ENCODE data around the gene TAMALIN.
A peak's percentile ranks its signal among the peaks of the same experiment; 100 is the strongest.

The TAMALIN gene

DNA sequence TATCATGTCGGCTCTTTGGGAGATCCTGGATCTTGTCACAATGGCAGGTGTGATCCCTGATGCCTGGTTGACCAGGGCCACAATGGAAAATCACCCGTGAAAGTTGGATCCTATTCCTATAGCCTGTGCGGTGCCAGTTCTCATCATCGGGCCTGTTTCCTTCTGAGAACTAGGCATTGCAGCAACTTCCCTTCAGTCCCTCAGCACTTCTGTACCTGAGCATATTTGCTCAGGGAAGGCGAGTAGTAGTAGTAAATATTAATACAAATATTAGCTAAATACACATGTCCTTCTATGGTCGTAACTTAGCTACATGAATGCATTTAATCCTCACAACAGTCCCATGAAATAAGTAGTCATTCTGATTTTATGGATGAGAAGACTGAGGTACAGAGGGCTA is 22.1 kb upstream of the TAMALIN start:
- no peak for DNase-seq (ENCODE audit: low spot score)

DNA sequence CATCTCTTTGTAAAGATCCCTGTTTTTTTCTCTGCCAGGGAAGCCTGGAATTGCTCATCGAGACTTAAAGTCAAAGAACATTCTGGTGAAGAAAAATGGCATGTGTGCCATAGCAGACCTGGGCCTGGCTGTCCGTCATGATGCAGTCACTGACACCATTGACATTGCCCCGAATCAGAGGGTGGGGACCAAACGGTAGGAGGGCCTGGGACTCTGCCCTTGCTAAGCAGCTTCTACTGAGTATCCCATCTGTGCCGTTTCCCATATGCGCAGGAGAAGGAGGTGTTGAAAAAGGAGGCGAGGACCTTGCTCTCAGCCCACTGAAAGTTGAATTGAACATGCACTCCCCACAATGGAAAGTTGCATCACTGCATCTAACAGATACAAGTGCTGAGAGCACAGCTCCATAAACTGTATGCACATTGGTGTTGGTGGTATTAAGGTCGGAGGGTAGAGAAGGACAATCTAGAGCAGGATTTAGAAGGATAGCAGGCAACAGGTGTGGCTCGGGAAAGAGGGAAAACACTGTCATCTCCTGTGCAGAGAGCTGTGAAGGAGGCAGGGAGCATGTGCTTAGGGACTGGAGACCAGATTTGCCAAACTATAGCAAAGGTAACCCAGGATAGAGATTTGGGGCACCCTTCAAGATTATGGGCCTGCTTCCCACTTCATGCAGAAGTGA is 21.5 kb upstream of the TAMALIN start:
- DNase-seq (ENCODE audit: low spot score) = no peak

DNA sequence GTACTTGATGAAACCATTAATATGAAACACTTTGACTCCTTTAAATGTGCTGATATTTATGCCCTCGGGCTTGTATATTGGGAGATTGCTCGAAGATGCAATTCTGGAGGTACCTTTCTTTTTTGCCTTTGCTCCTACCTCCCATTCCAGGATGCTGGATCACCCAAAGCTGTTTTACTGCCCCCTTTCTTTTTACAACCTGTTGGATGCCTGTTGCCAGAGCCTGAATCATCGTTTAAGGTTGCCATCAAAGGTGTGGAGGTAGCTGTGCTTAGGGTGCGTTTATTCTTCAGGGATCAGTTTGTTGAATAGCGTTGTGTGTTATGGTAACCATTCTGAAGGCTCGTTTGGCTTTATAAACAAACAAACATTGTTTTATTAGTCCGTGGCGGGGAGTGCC is 19.9 kb upstream of the TAMALIN start:
- no peak for DNase-seq (ENCODE audit: low spot score)

DNA sequence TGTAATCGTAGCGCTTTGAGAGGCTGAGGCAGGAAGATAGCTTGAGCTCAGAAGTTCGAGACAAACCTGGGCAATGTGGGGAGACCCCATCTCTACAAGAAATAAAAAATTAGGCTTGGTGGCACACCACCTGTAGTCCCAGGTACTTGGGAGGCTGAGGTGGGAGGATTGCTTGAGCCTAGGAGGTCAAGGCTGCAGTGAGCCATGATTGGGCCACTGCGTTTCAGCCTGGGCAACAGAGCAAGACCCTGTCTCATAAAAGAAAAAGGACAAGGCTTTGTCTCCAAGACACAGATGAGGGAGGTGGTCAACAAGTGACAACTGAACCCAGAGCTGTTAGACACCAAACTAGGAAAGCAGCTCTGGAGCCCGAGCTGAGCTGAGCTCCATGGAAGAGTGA is 14.5 kb upstream of the TAMALIN start:
- no peak for DNase-seq (ENCODE audit: low spot score)

DNA sequence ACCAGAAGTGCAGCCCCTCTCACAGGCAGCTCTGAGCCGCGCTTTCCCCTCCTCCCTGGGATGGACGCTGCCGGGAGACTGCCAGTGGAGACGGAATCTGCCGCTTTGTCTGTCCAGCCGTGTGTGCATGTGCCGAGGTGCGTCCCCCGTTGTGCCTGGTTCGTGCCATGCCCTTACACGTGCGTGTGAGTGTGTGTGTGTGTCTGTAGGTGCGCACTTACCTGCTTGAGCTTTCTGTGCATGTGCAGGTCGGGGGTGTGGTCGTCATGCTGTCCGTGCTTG is 12.3 kb upstream of the TAMALIN start:
- no peak for DNase-seq (ENCODE audit: low spot score)

DNA sequence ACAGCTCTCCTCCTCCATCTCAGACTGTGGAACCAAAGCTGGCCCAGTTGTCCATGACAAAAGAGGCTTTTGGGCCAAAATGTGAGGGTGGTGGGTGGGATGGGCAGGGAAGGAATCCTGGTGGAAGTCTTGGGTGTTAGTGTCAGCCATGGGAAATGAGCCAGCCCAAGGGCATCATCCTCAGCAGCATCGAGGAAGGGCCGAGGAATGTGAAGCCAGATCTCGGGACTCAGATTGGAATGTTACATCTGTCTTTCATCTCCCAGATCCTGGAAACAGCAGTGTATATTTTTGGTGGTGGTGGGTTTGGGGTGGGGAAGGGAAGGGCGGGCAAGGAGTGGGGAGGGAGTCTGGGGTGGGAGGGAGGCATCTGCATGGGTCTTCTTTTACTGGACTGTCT is 11.8 kb upstream of the TAMALIN start:
- DNase-seq (ENCODE audit: low spot score) = no peak

DNA sequence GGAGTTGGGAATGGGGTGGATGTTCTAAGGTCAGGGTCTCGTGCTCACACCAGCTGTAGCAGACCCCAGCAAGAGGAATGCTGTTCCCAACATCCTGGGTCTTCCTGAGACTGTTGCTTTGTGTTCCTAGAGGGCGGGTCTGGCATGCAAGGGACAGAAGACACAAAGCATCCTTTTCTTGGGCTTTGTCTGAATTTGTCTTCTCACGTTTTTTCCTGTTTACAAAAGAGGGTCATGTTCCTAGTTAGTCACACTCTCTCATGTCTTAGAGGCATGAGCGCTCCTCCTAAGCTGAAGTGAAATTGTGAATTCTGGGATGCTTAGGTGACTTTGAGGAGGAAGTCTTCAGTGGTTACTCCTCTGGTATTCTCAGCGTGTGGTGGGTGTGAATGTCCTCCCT is 9.6 kb upstream of the TAMALIN start:
- no peak for DNase-seq (ENCODE audit: low spot score)

DNA sequence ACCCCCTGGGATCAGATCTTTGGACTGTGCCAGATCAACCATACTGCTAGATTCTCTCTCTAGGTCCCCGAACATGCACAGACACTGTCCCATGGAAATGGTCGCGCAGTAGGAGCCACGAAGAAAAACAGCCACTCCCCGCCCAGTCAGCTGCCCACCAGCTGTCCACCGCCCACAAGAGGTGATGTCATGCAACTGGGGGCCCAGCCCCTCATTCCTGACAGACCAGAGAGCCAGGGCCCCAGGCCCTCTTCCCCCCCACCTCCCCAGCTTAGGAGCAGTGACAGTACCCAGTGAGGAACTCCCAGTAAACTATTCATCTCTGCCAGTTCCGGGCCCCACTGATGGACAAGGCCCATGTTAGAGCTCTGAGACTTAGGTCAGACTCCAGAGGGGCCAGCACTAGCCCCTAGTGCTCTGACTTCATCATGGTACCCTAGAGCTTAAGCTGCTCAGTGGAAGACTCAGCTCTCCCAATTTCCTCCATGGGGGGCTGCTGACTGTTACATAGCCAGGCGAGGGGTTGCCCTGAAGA is 3.7 kb upstream of the TAMALIN start:
- DNase-seq (ENCODE audit: low spot score) = no peak

DNA sequence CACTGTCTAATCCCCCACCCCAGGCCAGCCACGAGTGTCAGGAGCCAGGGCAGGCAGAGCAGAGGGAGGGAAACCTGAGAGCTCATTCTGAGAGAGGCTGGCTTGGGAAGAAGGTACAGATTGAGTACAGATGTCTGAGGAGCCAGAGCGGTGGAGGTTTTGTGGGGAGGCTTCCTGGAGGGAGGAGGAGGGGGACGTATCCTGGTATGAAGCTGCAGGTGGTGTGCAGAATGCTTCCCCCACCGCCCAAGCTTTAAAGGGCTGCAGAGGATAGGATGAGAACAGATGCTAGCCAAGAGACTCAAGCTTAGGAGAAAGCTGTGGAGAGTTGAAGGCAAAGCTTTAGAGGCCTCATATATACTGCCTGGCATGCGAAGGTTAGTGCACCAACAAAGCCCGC is 3.2 kb upstream of the TAMALIN start:
- DNase-seq (ENCODE audit: low spot score) = no peak

DNA sequence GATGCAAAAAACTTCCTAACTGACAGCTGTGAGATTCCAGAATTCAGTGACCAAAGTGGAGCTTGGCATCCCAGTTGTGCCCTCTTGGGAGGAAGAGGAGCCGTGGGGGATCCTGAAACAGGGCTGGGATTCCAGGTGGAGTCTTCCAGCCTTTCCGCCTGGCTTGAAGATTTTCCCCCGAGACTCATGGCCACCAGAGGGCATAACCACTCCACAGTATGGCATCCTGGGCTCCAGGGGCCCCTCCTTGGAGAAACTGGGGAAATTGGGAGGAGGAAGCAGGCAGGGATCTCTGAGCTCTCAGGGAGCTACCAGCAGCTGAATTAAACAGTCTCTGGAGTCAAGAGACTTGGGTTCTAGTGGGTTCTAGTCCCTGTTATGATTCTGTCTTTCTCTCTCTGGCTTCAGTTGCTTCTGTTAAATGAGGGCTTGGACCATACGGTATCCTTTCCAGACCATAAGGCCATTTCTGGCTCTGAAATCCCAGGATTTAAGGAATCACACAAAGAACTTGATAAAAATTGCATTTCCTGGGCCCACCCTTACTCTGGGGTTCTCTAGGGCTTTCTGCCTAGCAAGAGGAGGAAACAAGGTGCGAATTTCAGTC is 2.6 kb upstream of the TAMALIN start:
- peak; percentile 84 for DNase-seq (ENCODE audit: low spot score)

DNA sequence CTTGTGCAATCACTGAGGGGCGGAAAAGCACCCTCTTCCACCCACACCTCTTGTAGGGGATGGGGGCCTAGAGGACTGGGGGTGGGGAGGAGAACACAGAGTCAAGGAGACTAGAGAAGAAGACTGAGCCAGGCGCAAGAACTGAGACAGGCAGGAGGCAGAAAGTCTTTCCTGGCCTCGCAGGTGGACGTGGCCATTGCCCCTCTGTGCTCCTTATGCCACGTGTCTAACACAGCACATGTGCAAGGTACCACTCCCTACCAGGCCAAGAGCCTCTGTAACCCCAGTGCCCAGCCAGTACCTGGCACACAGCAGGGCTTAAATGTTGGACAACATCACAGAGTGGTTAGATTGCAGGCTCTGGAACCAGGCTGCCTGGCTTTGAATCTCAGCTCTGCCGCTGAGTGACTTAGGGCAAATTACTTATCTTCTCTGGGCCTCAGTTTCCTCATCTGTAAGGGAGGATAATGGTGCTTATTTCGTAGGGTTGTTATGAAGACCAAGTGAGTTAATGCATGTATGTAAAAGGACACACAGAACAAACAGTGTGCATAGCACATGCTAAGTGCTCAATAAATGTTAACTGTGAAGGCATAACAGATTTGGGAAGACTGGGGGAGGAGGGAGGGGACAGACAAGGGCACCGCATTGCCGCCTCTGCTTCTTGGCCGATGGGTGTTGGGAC is 1.4 kb upstream of the TAMALIN start:
- no peak for DNase-seq (ENCODE audit: low spot score)

DNA sequence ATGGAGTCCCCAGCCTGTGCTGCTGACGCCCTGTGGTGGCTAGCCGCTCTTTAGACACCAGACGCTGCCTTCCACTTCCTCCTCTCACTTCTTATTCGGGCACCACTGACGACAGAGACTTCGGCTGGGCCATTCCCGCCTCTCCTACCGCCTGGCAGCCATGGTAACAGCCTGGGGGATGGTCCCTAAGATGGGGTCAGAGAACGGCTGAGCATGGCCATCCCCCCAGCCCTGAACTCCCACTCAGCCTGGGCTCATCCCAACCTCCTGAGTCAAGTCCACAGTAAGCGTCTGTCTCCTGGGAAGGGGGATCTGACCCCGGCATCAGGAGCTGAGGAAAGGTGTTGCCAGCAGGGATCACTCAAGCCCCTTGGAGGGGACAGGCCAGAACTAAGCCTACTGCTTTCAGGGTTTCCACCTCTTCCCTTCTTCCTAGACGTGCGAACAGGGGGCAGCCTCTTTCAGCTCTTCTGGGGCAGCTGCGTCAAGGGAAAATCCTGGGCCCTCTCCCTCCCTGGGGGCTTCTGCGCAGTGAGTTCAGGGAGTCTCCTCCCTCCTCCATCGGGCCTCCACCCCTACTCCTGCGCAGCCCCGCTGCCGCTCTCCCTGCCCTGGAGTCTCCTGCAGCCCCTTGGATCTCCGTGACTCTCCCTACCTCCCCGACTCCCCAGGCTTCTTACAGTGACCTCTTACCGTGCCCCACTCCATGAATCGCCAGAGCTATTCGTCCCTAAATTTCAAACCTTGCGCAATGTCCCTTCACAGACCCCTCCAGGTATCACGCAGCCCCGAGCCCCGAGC is 643 bp upstream of the TAMALIN start:
- DNase-seq (ENCODE audit: low spot score) = peak; percentile 75

DNA sequence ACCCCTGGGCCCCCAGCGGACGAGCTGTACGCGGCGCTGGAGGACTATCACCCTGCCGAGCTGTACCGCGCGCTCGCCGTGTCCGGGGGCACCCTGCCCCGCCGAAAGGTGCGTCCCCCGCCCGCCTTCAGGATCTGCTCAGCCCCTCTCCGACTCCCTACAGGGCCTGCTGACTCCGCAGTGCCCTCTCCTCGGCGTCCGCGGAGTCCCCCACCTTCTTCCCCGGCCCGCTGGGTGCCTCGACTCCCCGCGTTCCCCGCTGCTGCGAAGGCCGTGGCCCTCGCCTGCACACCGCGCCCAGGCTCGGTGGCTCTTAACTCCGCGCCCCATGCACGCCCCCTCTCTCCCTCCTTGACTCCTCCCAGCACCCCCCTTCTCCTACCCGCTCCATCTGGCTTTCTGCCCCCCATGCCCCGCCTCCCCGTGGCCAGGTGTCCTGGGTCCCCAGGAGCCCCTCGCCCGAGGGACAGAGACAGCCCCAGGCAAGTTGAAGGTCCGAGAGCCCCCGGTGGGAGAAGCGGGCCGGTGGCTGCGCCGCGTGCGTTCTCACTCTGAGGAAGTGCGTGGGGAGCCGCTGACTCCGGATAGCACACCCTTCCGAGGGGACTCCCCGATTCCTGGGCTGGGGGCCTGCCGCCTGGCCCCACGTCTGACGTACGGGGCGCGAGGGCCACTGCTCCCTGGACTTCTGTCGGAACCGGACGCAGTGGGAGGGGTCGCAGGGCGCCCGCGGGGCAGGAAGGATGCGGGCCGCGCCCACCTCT is 594 bp downstream of the TAMALIN start:
- no peak for DNase-seq (ENCODE audit: low spot score)

DNA sequence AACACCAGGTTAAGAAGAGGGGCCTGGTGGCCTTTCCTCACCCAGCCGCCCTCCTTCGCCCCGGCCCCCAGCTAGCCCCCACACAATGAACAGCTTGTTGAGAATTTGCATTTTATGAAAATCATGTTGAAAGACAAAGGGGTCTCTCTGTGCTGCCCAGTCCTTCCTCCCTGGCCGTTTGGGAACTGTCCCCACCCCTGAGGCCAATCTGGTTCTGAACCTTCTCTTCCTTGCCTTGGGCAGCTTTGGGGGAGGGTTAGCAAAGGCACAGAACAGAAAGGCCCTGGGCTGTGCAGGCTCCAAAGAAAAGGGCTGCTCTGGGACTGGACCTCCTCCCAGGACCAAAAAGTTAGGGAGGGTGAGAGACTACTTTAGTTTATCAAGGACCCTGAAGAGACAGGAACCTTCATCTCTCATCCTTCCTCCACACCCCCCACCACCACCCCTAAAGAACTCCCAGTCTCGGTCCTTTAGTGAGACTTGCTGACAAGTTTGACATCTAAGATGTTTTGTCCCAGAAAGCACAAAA is 1.3 kb downstream of the TAMALIN start:
- no peak for DNase-seq (ENCODE audit: low spot score)

DNA sequence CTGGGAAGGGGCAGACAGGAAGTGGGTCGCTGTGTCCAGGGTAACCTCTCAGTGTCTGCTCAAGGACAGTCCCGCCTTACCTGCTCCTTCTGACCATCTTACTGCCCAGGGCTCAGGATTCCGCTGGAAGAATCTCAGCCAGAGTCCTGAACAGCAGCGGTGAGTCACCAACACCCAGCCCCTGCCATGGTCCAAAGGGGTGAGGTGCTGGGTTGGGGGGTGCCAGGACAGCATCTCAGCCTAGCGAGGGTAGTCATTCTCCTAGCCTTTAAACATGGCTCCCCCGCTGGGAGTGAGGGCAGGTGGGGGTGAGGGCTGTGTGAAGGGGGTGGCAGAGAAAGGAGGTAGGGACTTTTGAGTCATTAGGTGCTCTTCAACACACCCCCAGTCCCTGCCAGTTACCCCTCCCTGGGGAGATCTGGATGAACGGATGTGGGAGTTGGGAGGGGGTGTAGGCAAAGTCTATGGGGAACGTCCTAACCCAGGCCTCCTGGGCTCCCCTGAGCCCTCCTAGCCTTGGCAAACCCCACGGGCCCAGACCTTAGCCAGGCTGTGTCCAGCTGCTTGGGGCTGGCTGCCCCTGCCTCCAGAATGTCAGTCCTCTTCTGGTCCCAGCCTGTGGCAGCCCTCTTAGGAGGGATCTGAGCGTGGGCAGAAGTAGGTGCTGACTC is 2.5 kb downstream of the TAMALIN start:
- no peak for DNase-seq (ENCODE audit: low spot score)

DNA sequence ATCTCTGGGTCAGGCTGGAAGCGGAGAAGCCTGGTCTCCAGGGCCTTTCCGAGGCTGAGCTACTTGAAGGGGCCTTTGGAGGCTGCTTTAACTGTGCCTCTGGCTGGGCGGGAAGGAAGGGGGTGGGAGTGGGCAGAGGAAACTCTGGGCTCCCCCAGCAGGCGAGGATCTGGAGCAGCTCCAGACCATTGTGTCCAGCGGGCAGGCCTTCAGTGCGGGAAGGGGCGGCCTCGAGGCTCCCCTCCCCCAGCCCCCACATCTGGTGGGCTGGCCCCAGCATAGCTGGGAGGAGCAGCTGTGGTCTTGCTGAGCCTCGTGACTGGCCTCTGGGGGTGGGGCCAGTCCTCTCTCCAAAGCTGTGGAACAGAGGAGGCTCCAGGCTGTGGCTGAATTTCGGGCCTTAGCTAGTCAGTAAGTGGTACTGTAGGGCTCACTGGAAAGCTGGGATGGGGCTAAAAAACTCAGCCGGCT is 3.4 kb downstream of the TAMALIN start:
- DNase-seq (ENCODE audit: low spot score) = peak; percentile 96

DNA sequence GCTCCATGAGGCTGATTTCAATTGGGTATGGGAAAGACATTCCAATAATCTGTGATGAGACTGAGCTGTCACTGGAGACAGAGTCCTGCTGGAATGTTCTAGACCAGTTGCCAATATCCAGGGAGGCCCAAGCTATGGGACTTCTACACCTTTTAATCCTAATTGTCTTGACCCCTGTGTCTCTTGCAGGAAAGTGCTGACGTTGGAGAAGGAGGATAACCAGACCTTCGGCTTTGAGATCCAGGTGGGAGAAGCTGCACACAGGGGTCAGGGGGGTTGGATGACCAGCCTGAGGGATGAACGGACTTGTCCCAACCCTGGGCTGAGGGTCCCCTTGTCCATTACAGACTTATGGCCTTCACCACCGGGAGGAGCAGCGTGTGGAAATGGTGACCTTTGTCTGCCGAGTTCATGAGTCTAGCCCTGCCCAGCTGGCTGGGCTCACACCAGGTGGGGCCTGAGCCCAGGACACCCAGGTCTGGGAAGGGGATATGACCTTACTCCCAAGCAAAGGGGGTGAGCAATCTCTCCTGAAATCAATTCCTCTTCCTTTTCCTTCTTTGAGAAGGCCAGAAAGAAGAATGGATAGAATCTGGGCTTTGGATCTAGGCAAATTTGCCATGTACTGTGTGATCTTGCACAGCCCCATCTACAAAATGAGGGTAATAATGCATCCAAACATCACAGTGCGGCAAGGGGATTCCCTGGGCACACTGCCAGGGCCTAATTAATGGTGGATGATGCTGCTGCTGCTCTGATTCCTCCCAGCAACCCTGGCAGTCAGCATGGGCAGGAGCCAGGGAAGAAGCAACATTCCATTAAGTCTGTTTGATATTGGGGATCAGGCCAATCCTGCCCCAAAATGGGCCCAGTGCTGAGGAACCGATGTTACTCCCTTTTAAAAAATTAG is 4.2 kb downstream of the TAMALIN start:
- DNase-seq (ENCODE audit: low spot score) = no peak

DNA sequence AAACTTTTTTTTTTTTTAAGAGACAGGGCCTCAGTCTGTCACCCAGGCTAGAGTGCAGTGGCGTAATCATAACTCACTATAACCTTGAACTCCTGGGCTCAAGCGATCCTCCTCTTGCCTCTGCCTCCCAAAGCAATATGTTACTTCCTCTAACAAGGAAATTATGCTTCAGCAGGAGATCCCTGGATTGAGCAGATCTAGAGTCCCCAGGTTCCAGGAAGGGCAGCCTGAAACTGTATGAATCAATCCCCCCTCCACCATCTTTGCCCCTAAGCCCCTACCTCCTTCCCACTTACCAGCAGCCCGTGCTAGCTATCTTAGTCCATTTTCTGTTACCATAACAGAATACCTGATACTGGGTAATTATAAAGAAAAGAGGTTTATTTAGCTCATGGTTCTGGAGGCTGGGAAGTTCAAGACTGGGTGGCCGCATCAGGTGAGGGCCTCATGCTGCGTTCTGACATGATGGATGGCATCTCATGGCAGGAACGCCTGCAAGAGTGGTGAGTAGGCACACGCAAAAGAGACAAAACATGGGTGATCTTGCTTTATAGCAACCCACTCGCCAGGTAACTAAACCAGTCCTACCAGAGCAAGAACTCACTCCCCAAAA is 5.0 kb downstream of the TAMALIN start:
- no peak for DNase-seq (ENCODE audit: low spot score)

DNA sequence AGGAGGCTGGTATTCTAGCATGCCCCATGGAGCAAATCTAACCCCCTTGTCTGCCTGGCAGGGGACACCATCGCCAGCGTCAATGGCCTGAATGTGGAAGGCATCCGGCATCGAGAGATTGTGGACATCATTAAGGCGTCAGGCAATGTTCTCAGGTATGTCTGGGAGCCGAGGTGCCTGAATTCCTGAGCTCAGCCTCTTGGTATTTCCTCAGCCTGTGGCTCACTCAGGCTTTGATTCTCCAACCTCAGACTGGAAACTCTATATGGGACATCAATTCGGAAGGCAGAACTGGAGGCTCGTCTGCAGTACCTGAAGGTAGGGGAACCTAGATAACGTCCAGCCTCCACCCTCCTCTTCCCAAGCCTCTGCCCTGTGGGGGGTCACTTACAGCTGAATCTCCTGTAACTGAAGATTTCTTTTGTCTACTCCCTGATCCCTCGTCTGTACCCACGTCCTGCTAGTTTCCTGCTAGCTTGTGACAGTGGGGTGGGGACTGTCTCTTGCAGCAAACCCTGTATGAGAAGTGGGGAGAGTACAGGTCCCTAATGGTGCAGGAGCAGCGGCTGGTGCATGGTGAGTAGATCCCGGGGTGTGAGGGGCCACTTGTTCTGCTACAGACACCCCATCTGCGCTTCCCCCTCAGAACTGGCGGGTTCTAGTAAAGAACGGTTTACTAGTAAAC is 7.0 kb downstream of the TAMALIN start:
- DNase-seq (ENCODE audit: low spot score) = no peak

Data from ecto neural progenitor cell (in vitro differentiated cells).